ENCODE data around the gene MCF2L2.

GRCh38 chr3:183306798-183307671, 121.4 kb downstream of the MCF2L2 start:
- TF ChIP-seq CTCF (IDR thresholded peaks at IDR 0.05) (no peak), ZFX (IDR thresholded peaks at IDR 0.05; ENCODE audit: borderline replicate concordance) (no peak)

All from 22Rv1 (cell line).